Sigmoid colon (tissue), 7 donors: ENCODE results near the gene ZNF502. TPM values are rescaled to one million over a fixed set of nuclear protein-coding genes. Genes with fewer than 3 reads are reported as not detected.

Source experiments
- DNase-seq: peaks from one replicate; pipeline ENCODE4 v3.0.0-alpha.2; 2019
- H3K27ac ChIP-seq, 4 donors: fragments of 200-600 bp; sonication (generic); one replicate each; pipeline ENCODE4 v1.5.1; 2016 to 2019; ENCODE audit warnings: mild to moderate bottlenecking in 1 of 4
- H3K27me3 ChIP-seq, 3 donors: fragments of 200-600 bp; sonication (generic); one replicate each; pipeline ENCODE4 v1.5.1; 2019; ENCODE audit warnings: mild to moderate bottlenecking in 1 of 3
- H3K36me3 ChIP-seq, 4 donors: fragments of 200-600 bp; sonication (generic); one replicate each; pipeline ENCODE4 v1.5.1; 2016 to 2019
- H3K4me1 ChIP-seq, 4 donors: fragments of 200-600 bp; sonication (generic); one replicate each; pipeline ENCODE4 v1.5.1; 2017 to 2019
- H3K4me3 ChIP-seq, 4 donors: fragments of 200-600 bp; sonication (generic); one replicate each; pipeline ENCODE4 v1.5.1; 2017 to 2019; ENCODE audit warnings: mild to moderate bottlenecking in 2 of 4, moderate library complexity in 1 of 4
- H3K9me3 ChIP-seq, 4 donors: fragments of 200-600 bp in 3 of 4; sonication (generic) in 3 of 4; one replicate each; pipeline versions ENCODE4 v1.5.1 to v1.6.1; 2013 to 2019
- EP300 ChIP-seq, 4 donors: sonication (generic); formaldehyde crosslinking; IDR thresholded peaks; one replicate each; pipeline ENCODE4 v1.6.1; 2017; ENCODE audit warnings: antibody characterized with exemption in 4 of 4
- POLR2A ChIP-seq, 2 donors: fragments of 450-650 bp; IDR thresholded peaks; one replicate each; pipeline ENCODE4 v1.6.1; 2016; ENCODE audit warnings: antibody characterized with exemption in 2 of 2, mild to moderate bottlenecking in 2 of 2, moderate library complexity in 2 of 2
- POLR2AphosphoS5 ChIP-seq, 4 donors: sonication (generic); formaldehyde crosslinking; IDR thresholded peaks; one replicate each; pipeline ENCODE4 v1.6.1; 2017; ENCODE audit warnings: antibody characterized with exemption in 4 of 4
- WGBS, 2 donors: extraction: QIAGEN DNeasy Blood & Tissue Kit; methylation state at CpG; one replicate each; pipeline ENCODE4 v1.1.7; 2013; 5-methylcytosine and 5-hydroxymethylcytosine counted together
- intact Hi-C: fragments of 100-400 bp; cut with DNase I; formaldehyde crosslinking; loops from one replicate; pipeline ENCODE4 v1.15.1; 2023
- polyA plus RNA-seq, 3 donors: library from polyadenylated mRNA; stranded (reverse); fragments of 200-250 nt; gene quantifications; one replicate each; pipeline ENCODE4 v1.2.3, GENCODE V29; 2013
- total RNA-seq, 4 donors: library from RNA; depleted of rRNA; stranded (reverse); fragments of >200 nt; gene quantifications; one replicate each; pipeline ENCODE4 v1.1.0, GENCODE V29; 2016
- TF ChIP-seq, protein P1 (sequence below), 4 experiments: fragments of 450-650 bp in 3 of 4; fragments of 200-600 bp in 1 of 4; IDR thresholded peaks; one replicate each; pipeline ENCODE4 v1.5.1; 2016 to 2019; ENCODE audit warnings: antibody characterized with exemption in 4 of 4, mild to moderate bottlenecking in 3 of 4, moderate library complexity in 2 of 4
- donor health status: healthy with polysubstance abuse.
- donor health status: Bipolar disorder and iron deficiency.
- donor health status: healthy.

ZNF502 gene
- total and polyA plus RNA-seq, 7 donors = 0.69 to 8.9 (median 5.8) TPM

DNA sequence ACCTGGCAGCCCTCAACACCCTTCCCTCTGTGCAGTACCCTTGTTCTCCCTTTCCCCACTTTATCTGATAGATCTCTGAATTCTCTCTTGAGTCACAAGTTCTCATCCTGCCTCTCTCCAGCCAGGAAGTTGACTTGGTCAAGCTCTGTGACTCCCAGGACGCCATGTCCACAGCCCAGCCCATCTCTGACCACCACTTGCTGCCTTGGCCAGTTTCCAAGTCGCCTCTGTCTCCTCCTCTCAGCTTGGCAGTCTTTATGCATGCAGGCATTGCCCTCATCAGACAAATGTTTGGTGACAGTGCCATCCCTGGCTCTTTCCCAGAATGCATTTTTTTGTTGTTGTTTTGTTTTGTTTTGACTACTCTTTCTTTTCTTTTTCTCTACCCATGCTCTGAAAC, 38.2 kb upstream of the ZNF502 start:
- 71 to 74% methylated on average over 2 of the region's 2 CpGs for WGBS, 2 donors
- Histone ChIP-seq H3K9me3 (no peaks in the 10 kb centered on the region), H3K4me1 (no peaks in the 10 kb centered on the region)

DNA sequence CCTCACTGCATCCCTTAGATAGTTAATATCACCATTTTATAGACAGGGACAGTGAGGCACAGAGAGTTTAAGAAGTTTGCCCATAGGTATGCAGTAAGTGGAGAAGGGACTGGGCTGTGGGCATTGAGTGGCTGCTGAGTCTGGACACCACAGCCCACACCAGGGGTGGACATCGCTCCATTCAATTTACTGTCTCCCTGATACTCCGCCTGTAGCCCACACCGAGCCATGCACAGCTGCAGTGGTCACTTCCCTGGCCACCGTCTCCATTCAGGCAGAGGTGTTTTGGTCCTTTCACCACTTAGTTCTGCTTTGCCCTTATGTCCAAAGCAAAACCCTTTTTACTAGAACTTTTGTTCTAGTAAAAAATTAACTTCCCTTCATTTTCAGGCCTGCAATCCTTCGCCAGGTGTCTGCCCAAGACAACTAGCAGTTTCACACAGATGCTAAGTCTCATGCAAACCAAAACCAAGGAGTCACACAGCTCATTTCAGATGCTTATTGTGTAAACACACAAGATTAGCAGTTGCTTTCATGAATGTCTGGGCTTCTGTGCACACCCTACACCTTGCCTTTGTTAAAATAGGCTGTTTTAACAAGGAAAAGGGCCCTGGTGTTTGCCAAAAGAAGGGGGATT, 33.9 kb upstream of the ZNF502 start:
- Histone ChIP-seq H3K27ac (no peak overlapping the region), H3K27me3 (no peaks in the 10 kb centered on the region), H3K4me1 (no peaks in the 10 kb centered on the region), H3K36me3 (no peaks in the 10 kb centered on the region), H3K9me3 (peaks cover 0 to 9% (median 0%) of the 10 kb centered on the region in 4 donors), H3K4me3 (no peak overlapping the region)
- WGBS, 2 donors = 96% methylated on average over 5 of the region's 5 CpGs
- intact Hi-C loops = no loop called here
- TF ChIP-seq POLR2AphosphoS5 (IDR thresholded peaks at IDR 0.05) (no peak), POLR2A (IDR thresholded peaks at IDR 0.05) (no peak), EP300 (IDR thresholded peaks at IDR 0.05) (no peak)
- TF ChIP-seq, protein P1, sequence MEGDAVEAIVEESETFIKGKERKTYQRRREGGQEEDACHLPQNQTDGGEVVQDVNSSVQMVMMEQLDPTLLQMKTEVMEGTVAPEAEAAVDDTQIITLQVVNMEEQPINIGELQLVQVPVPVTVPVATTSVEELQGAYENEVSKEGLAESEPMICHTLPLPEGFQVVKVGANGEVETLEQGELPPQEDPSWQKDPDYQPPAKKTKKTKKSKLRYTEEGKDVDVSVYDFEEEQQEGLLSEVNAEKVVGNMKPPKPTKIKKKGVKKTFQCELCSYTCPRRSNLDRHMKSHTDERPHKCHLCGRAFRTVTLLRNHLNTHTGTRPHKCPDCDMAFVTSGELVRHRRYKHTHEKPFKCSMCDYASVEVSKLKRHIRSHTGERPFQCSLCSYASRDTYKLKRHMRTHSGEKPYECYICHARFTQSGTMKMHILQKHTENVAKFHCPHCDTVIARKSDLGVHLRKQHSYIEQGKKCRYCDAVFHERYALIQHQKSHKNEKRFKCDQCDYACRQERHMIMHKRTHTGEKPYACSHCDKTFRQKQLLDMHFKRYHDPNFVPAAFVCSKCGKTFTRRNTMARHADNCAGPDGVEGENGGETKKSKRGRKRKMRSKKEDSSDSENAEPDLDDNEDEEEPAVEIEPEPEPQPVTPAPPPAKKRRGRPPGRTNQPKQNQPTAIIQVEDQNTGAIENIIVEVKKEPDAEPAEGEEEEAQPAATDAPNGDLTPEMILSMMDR (IDR thresholded peaks at IDR 0.05) = no peak
- no peak for DNase-seq

More for the DNA sequence above, 38.2 kb upstream of the ZNF502 start:
- Histone ChIP-seq H3K27me3 (no peaks in the 10 kb centered on the region), H3K36me3 (no peaks in the 10 kb centered on the region), H3K27ac (no peak overlapping the region), H3K4me3 (no peak overlapping the region)
- TF ChIP-seq POLR2AphosphoS5 (IDR thresholded peaks at IDR 0.05) (no peak), POLR2A (IDR thresholded peaks at IDR 0.05) (no peak)
- TF ChIP-seq, protein P1 (IDR thresholded peaks at IDR 0.05) = no peak
- intact Hi-C loops = no loop called here
- no peak for DNase-seq

DNA sequence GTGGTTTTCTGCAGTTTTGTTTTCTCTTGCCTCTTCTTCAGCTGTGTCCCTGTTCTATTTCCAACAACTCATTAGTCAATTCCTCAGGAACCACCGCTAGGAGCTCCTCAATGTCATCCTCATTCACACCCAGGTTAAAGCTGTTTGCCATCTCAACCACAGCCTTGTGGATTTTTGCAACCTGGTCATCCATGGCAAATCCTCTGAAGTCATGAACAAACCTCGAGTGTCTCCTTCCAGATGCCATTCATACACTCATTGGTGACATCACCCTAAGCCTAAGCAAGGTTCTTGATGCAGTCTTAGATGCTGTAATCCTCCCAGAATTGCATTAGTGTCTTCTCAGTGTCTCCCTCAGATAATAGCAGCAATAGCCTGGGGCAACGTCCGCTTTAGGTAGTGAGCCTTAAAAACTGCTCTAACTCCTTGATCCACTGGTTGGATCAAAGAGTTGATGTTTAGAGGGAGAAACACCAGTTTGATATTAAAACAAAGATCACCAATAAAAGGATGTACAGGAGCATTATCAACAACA, 31.5 kb upstream of the ZNF502 start:
- no peak overlapping the region for H3K27ac ChIP-seq
- H3K36me3 ChIP-seq = no peaks in the 10 kb centered on the region
- no peaks in the 10 kb centered on the region for H3K27me3 ChIP-seq
- no peak for DNase-seq
- H3K4me3 ChIP-seq = no peak overlapping the region
- H3K9me3 ChIP-seq = peaks cover 0 to 9% (median 0%) of the 10 kb centered on the region in 4 donors
- no peak for TF ChIP-seq POLR2A (IDR thresholded peaks at IDR 0.05)
- TF ChIP-seq POLR2AphosphoS5 (IDR thresholded peaks at IDR 0.05) = no peak
- no peak for TF ChIP-seq EP300 (IDR thresholded peaks at IDR 0.05)
- TF ChIP-seq, protein P1 (IDR thresholded peaks at IDR 0.05) = no peak
- intact Hi-C loops = no loop called here
- WGBS, 2 donors = 96 to 98% methylated on average over 4 of the region's 4 CpGs
- peaks cover 0 to 11% (median 8%) of the 10 kb centered on the region in 4 donors for H3K4me1 ChIP-seq

DNA sequence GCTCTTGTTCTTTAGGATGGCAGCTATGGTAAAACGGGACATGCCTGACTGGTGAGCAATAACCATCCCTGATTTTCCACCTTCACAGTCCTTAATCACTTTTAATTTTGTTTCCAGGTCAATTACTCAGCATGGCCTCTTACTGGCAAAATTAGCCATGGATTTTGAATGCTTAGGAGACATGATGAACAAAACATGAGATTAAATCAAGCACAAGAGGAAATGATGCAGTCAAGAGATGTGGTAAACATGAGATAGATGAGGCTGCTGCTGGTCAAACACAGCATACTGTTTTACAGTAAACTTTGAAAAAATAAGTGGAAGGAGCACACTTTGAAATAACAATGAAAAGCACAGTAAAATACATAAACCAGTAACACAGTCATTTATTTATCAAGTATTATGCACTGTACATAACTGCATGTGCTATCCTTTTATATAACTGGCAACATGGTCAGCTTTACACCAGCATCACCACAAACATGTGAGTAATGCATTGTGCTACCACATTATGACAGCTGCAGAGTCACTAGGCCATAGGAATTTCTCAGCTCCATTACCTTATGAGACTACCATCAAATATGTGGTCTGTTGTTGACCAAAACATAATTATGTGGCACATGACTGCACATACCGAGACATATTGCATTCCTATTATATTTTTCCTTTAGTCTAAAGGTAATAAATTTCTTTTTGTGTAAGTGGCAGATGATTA, 30.1 kb upstream of the ZNF502 start:
- Histone ChIP-seq H3K4me3 (no peak overlapping the region), H3K4me1 (peaks cover 0 to 13% (median 8%) of the 10 kb centered on the region in 4 donors), H3K27ac (no peak overlapping the region), H3K36me3 (no peaks in the 10 kb centered on the region), H3K9me3 (peaks cover 0 to 9% (median 0%) of the 10 kb centered on the region in 4 donors), H3K27me3 (no peaks in the 10 kb centered on the region)
- DNase-seq = no peak
- intact Hi-C loops = no loop called here
- TF ChIP-seq, protein P1 (IDR thresholded peaks at IDR 0.05) = no peak
- TF ChIP-seq POLR2A (IDR thresholded peaks at IDR 0.05) = no peak
- TF ChIP-seq POLR2AphosphoS5 (IDR thresholded peaks at IDR 0.05) = no peak
- no peak for TF ChIP-seq EP300 (IDR thresholded peaks at IDR 0.05)
- 92 to 95% methylated on average over 2 of the region's 2 CpGs for WGBS, 2 donors
